Activated T-helper 1 cell treated with anti-CD3 and anti-CD28 coated beads, Interleukin-2, amount 50 U/mL, for 16 hours (primary cell): ENCODE measurements around the gene LRTM2.

Source experiments
- DNase-seq, 2 donors: peaks; one replicate each; pipeline ENCODE4 v3.0.0-alpha.2; 2020; ENCODE audit warnings: low read depth in 1 of 2, low spot score in 1 of 2

The LRTM2 gene

DNA sequence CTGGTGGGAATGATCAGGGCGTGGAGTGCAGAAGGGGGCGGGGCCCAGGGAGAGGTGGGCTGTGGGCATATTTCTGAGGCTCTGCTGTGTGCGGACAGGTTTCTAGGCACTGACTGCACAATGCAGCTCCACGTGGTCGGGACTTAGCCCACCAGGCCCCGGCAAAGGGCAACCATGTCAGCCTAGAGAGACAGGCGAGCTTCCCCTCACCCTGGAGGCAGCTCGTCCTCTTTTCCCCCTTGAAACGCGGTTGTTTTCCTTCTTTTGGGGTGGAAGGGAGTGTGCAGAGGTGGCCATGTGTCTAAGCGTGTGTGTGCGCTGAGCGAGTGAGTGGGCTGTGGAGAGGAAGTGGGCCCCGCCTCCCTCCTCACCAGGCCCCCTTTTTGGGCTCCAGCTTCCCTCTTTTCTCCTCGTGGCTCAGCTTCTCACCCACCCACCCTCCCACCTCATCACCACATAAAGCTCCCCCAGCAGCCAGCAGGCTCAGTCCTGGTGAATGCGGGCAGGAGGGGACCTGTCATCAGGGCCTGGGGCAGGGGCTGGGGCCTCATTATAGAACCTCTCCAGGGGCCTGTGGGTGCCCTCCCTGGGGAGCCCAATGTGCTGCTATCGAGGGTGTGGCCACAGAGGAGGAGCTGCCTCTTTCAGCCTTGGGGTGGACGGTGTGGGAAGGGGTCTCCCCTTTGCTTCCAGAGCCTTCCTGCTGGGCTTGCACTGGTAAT, 22.0 kb downstream of the LRTM2 start:
- no peak for DNase-seq

DNA sequence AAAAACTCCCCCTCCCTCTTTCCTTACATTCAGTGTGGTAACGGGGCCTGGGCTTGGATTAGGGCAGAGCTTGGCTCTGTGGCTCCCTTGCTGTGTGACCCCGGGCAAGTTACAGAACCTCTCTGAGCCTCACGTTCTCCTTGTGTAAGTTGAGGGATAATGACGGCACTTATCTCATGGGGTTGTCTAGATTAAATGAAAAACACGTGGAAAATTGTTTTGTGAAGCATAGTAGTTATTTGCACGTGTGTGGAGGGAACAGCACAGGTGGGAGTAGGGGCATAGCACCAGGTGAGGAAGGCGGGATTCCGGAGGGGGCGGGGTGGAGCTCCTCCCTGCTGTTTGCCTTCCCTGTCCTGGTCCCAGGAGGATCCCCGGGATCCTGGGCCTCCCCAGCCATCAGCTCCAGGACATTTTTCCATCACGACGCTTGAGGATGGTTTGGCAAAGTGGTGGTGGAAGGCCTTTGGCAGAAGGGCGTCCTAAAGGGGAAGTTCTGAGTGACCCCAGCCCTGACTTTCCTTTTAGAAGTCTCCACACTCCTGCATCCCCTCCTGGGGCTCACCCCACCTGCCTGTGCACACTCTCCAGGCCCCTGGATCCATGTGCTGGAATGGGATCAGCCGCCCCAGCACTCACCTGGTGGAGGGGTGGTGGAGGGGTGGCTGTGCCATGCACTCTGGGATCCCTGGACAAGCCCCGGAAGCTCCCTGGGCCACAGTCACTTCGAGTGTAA, 22.7 kb downstream of the LRTM2 start:
- no peak for DNase-seq

DNA sequence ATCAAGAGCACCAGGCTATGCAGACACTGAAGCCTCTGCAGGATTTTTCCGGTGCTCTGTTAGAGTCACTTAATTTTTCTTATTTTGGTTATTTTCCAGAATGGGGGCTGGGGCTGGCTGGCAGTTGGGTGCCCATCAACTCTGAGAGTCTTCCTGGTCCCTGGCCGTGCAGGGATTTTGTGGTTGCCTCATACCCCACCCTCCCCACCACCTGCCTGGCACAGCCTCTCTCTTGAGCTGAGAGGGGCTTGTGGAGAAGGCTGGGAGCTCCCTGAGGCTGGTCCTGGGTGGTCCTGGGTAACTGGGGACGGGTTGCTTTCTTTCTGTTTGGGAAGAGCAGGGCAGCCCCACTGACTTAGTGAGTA, 23.3 kb downstream of the LRTM2 start:
- DNase-seq = no peak

DNA sequence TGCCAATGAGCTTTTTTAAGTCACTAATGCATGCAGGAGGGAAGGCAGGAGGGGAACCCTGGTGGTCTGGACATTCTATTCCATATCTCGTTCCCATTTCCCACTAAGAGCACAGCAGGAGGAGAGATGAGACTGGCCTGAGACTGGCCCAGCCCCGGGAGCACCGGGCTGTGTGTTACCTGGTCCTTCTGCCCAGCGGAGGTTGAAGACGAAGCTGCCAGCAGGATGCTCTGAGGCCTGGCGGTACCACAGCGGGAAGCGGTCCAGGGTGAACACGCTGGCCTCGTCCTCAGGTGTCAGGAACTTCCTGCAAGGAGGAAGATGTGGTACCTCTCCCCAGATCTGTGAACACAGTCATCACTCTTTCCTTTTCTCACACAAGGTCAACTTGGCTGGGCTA, 23.9 kb downstream of the LRTM2 start:
- DNase-seq = no peak

DNA sequence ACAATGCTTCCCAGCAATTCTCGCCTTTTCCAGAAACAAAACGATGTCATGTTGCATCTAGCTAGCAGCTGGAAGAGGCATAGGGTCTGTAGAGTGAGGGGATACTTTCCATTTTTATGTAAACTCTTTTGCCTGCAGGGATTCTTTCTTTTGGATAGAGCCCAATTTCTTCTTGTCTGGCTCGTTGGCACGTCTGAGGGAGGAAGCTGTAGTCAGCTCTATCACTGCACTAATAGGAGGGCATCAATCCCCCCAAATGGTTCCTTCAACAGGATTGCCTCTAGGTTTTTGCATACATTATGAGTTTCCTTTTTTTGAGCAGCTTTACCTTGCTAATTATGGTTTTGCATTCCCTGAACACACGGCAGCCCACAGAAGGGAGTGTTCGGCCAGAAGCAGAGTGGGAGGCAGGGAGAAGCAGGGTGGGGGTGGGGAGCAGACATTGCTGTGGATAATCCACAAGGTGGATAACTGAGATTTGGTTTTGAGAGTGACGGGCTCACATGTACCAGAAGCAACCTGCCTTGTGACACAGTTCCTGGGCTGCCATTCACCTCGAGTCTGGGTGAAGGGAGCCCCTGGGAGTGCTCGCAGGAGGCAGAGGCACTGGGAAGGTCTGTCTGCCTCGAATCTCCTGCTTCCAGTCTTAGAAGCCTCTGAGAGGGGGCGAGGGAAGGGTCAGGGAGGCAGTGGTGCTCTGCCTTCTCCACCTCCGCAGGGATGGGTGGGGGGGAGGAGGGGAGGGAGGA, 24.5 kb downstream of the LRTM2 start:
- DNase-seq = no peak

DNA sequence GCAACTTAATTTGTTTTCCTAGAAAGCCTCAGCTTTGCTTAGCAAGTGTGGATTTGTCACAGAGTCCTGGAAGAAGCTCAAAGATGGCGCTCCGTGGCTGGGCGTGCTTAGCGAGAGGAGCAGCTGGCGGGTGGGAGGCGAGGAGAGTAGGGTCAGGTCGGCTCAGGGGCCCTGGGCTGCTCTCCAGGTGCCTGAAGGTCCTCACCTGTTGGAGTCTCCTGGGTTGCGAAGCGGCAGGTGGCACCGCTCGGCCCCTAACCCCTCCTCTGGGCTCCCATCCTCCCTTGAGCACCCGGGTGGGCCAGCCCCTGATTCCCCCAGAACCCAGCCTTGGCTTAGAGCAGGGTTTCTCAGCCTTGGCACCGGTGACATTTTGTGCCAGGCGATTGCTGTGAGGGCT, 25.1 kb downstream of the LRTM2 start:
- no peak for DNase-seq

DNA sequence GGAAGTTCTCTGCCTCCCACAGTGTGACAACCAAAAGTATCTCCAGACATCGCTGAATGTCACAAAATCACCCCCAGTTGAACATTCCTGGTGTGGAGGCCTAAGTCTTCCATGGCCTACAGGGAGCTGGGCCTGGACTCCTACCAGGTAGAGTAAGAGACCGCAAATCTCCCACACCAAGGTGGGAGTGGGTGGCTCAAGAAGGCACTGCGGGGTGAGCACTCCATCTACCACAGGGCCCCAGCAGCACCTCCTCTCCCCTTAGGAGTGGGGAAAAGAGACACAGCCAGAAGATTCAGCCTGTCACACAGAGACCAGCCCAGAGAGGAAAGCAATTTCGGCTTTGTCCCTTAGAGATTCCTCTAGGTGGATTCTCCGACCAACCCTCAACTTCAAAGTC, 25.5 kb downstream of the LRTM2 start:
- no peak for DNase-seq

DNA sequence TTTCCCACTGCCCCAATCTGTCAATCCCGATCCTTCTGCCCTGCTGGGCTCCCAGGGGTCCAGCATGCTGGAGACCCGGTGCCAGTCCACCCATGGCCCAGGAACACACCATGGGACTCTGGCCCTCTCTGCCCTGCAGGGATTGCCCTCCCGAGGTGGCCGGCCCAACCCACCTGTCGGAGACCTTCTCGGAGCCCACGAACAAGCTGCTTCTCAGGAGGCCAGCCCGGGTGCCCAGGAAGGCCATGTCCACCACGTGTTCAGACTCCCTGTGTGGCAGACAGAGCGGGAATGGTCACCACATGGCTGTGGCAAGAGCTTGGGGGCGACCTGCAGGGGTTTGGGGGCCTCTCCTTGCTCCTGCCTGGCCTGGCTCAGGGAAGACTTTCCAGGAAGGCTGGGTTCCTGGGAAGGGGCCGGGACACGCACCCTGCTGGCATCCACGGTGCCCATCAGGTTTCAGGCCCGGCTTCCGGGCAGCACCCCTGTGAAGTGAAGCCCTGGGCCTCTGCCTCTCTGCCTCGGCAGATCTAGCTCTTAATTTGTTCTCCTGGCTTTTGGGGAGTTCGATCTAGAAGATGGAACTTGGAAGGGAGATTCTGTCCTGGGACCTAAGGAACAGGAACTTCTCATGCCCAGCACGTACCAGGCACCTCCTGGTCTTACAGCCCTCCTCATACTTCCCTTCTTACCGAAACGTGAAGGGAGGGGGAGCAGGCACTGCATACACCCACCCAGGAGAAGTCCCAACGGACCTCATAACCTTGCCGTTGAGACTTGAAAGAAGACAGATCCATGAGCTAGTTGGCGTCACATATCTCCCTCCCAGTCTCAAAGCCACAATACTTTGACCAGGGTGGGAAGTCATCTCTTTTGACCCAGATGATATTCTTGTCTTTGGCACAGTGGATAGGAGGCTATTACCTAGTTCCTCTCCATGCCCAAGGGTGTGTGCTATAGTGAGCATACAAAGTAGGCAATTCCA, 26.3 kb downstream of the LRTM2 start:
- no peak for DNase-seq

DNA sequence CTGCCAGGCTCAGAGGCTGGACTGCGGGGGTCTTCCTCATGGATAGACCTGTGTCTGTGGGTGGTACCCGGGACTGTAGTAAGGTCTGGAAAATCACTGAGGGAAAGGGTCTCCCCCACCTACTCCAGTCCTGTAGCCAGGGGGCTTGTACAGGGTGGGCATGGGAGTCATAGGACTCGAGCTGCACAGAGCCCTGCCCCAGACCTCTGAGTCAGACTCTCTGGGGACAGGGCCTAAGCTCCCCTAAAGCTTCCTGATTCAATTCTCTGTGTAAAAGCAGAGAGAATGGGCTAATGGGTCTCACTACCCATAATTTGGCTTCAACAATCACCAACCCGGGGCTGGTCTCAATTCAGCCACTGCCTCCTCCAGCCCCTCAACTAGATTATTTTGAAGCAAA, 27.0 kb downstream of the LRTM2 start:
- no peak for DNase-seq

DNA sequence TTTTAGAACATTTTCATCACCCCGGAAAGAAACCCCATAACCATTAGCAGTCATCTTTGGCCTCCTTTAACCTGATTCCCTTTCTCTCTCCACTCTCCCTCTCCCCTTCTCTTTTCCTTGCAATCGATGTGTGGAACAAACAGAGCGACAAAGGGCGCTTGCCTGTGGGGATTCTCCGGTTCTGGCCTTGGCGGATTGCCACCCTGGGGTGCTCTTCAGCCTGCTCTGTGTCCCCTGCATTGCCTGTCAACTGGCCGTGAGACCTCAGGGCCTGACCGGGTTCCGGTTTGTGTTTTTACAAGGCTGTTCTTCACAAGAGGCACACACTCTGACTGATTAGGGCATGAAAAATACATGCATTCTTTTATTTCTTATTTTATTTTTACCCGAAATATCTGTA, 27.8 kb downstream of the LRTM2 start:
- no peak for DNase-seq

DNA sequence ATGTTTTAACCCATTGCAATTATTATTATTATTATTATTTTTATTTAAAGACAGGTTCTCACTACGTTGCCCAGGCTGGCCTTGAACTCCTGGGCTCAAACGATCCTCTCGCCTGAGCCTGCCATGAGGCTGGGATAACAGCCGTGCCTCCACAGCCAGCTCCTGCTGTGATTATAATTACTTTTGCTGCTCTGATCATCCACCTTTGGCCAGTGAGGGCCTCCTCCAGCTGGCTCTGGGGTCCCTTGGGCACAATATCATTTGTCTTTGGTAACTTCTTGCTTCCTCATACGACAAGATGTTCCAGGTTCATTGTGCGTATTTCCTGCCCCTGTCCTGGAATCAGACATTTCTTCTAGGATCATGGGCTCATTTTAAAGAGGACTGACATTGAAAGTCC, 28.4 kb downstream of the LRTM2 start:
- DNase-seq = no peak

DNA sequence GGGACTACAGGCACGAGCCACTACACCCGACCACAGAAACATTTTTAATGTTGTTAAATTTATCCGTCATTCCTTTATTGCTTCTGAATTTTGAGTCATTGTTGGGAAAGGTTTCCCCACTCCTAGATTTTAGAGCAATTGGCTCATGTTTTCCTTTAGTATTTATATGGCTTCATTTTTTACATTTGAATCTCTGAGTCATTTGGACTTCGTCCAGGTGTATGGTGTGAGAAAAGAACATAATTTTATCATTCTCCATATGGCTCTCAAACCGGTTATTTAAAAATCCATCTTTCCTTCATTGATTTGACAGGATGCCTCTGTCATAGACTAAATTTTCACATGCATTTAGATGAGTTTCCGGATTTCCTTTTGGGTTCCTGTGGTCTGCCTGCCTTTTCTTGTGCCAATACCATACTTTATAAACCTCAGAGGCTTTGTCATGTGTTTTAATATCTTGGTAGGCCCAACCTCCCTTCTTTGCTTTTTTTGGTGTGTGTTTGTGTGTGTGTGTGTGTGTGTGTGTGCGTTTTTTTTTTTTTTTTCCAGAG, 30.9 kb downstream of the LRTM2 start:
- no peak for DNase-seq

DNA sequence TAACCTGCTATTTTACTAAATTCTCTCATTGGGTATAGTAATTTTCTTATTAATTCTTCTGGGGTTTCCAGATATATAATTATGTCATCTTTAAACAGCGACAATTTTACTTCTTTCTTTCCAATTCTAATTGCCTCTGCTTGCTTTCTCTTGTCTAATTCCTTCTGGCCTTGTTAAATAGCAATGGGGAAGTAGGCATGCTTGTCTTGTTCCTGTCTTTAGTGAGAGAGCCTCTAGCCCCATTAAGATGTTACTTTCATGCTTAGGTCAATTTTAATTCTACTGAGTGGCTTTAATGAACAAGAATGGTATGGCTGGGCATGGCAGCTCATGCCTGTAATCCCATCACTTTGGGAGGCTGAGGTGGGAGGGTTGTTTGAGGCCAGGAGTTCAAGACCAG, 31.7 kb downstream of the LRTM2 start:
- DNase-seq = no peak

DNA sequence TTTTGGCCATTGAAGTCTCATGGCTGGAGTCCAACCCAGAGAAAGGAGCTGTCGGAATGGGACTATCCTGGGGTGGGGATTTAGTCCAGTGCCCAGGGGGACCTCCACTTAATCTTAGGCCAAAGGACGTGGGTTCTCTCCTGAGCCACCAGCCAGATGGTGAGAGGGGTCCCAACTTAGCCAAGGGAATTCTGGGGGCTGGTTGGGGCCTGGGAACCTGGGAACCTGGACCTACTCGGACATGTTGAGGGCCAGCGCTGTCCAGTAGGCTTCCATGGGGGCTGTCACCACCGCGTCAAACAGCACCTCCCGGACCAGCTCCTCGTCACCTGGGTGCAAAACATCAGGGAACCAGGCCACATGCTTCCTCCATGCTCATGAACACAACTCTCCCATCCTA, 33.4 kb downstream of the LRTM2 start:
- DNase-seq = no peak

DNA sequence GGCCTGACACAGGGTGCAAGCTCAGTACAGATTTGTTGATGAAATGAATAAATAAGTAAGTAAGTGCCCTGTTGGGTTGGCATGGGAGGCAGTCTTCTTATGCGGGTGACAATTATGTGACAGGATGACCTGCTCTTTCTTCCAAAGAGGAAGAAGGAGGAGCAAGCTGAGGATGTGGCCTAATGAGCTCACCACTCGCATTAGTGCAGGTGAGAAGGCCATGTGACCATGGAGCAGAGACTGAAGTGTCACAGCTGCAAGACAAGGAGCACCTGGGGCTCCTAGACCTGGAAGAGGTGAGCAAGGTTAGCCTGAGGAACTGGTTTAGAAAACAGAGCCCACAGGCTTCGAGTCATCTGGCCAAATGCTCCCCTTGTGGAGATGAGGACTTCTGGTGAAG, 34.9 kb downstream of the LRTM2 start:
- DNase-seq = no peak

DNA sequence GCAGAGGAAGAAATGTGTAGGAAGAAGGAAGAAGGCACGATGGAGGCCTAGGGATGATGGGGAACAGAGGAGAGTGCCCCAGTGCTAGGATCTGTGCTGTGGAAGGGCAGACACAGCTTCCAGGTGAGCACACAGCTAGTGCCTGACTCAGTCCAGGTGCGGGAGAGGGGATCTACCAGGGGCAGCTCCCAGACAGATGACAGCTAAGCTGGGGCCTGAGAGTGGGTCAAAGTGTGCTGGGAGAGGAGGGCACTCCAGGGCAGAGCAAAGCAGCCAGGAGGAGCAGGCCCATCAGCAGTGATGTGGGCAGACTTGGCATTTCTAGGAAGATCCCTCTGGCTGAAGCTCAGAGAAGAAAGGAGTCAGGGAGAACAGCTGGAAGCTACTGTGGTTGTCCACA, 36.7 kb downstream of the LRTM2 start:
- DNase-seq = no peak

DNA sequence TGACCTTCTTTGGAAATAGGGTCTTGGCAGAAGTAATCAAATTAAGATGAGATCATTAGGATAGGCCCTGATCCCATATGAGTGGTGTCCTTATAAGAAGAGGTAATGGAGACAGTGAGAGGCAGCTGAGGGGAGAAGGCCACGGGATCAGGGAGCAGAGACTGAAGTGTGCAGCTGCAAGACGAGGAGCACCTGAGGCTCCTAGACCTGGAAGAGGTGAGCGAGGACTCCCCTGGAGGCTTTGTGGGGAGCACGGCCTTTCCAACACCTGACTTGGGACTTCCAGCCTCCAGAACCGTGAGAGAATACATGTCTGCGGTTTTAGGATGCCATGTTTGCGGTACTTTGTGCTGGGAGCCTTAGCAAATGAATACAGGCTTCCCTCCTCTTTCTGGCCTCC, 37.5 kb downstream of the LRTM2 start:
- DNase-seq = no peak

DNA sequence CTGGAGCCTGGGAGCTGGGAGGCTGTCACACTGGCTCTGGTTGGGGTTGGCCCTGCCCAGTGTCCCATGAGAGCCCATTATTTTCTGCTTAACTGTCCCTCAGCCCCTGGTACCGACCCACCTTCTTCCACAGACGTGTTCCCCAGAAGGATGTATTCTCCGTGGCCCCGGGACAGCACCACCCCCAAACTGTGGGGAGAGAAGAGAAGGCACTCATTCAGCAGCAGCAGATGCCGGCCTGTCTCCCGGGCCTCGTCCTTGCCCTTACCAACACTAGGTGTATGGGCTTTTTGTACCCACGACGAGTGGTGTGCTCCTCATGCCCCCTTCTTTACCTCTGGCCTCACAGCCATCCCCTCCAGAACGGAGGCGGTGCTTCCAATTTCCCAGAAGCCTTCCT, 38.1 kb downstream of the LRTM2 start:
- no peak for DNase-seq

DNA sequence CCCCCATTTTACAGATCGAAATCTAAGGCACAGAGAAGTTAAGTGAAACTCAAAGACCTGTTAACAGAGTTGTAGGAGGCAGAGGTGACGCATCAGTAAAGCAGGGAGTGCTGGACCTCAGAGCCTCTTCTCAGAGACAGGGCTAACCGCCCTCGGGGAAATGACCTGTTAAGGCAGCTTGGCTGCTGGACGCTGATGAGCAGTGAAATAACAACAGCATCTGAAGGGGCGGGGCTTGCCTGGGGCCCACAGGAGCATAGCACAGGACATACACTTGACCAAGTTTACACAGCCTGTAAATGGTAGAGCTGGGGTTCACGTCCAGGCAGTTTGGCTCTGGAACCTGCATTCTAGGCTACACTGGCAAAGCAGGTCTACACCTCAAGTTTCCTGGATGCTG, 39.3 kb downstream of the LRTM2 start:
- no peak for DNase-seq

DNA sequence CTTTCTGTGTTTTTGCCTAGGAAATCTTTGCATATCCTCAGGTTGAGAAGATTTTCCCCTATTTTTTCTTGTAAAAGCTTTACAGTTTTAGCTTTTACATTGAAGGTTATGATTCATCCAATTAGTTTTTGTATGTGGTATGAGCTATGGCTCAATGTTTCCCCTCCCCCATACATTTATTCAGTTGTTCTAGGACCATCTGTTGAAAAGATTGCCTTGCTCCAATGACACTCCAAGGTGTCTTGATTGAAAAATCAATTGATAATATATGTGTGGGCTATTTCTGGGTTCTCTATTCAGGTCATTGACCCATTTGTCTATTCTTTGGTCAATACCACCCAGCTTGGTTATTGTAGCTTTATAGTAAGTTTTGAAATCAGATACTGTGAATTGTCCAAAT, 42.6 kb downstream of the LRTM2 start:
- DNase-seq = no peak

DNA sequence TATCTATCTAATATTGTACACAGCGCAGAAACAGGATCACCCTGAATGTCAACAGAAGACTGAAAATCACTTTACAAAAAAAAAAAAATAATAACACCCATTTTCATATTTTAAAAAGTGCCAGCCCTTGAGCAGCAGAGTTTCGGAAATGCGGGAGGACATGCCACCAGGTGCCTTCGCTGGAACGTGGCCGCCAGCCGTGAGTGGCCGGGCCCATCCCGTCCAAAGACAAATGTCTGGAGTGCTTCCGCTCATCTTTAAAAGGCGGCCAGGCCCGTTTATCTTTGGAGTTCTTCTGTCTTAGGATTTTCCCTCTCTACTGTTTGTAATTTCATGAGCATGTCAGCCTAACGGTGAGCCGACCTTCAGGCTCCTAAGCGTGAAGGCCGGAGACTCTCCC, 43.5 kb downstream of the LRTM2 start:
- DNase-seq = no peak
